CD4-positive, alpha-beta T cell treated with Interleukin-6 at 100 ng/mL for 8 hours (primary cell): ENCODE results near the gene MSN.
"Not testable (repeated sequence)": the region's sequence is repeated elsewhere in the genome, so short reads cannot be mapped to it uniquely, and the experiment has no call there.

ENCODE experiments used
- DNase-seq: peaks from one replicate; pipeline ENCODE4 v3.0.0-alpha.2; 2020; ENCODE audit warnings: mixed read lengths, low spot score

Gene MSN

DNA sequence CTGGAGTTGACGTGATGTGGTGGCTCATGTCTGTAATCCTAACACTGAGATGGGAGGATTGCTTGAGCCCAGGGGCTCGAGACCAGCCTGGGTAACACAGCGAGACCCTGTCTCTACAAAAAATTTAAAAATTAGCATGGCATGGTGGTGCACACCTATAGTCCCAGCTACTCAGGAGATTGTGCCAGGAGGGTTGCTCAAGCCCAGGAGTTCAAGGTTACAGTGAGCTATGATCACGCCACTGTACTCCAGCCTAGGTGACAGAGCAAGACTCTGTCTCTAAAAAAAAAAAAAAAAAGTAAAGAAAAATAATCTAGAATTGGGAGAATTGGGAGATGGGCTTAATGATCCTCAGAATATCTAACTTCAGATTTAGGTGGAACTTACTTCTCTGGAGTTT, 51.1 kb downstream of the MSN start:
- DNase-seq = no peak

DNA sequence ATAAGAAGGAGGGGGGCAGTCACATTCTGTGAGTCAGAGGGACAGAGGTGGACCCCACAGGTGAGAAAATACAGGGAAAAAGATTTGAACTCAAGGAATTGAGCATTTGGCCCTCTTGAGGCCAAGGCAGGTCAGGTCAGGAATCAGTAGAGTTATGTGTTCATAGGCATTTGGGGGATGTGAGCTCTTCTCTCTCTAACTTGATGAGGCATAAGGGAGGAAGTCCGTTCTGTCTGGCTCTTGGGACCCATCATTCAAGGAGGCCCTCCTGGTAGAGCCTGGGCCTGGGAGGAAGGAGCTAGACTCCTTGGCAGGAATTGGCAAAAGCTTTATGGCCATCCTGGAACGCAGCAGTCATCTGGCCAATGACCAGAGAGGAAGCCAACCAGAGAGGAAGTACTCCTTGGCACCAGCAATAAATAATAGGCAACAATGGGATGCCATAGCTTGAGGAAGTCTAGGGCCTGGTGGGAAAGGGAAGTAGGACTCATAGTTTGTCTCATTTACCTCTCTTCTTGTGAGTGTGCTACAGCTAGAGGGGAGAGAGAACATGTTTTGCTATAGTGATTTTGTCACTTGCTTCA, 53.0 kb downstream of the MSN start:
- no peak for DNase-seq

DNA sequence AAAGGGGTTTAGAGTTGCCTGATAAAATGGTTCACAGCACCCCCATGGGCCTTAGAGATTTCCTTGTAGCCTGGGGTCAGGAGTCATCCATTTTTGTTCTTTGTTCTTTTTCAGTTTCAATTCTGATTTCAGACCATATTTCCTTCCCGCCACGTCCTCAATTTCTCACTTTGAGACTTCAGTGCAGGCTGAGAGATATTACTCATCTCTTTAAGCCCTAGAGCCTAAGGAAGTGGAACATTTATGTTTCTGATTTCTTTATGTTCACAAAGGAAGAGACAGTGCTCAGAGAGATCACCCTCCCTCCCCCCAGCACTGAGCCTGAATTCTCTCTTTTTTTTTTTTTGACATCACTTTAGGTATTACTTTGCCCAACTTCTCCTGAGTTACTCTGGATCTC, 56.3 kb downstream of the MSN start:
- peak; percentile 39 for DNase-seq

DNA sequence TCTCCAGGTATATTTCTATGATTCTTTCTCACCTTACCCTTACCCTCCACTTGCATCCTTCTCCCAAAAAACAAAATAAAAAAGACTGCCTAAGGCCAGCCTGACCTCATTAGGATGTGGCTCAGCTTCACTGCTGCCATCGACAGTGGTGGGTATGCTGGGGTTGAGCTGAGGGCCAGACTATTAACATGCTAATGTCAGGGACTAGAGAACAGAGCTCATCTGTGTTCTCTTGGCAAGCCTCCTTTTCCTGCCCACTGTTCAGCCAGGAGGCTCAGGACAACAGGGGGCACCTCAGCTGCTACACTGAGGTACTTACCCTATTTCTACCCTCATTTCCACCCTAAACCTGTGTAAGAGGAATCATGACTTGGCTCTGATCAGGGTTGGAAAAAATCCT, 59.3 kb downstream of the MSN start:
- no peak for DNase-seq

DNA sequence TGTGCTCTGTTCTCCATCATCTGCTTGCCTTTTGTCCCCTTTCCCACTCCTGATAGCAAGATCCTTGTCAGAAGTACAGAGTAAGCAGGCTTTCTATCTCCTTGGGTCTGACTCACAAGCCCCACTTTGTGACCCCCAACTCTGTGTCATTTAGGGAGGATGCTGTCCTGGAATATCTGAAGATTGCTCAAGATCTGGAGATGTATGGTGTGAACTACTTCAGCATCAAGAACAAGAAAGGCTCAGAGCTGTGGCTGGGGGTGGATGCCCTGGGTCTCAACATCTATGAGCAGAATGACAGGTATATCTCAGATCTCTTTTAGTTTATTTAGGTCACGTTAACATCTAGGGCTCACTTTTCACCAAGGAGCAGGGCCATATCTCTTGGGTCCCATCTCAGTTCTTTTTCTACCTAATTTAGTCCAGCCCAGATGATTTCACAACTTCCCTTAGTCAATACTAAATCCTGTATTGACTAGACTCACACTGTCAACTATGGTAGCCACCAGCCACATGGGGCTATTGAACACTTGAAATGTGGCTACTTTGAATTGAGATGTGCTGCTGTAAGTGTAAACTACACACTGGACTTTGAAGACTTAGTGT, 64.3 kb downstream of the MSN start:
- DNase-seq = no peak

DNA sequence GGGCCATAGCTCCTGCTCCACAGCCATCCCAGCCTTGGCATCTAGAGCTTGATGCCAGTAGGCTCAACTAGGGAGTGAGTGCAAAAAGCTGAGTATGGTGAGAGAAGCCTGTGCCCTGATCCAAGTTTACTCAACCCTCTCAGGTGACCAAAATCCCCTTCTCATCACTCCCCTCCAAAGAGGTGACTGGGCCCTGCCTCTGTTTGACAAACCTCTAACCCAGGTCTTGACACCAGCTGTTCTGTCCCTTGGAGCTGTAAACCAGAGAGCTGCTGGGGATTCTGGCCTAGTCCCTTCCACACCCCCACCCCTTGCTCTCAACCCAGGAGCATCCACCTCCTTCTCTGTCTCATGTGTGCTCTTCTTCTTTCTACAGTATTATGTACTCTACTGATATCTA, 73.5 kb downstream of the MSN start:
- no peak for DNase-seq

DNA sequence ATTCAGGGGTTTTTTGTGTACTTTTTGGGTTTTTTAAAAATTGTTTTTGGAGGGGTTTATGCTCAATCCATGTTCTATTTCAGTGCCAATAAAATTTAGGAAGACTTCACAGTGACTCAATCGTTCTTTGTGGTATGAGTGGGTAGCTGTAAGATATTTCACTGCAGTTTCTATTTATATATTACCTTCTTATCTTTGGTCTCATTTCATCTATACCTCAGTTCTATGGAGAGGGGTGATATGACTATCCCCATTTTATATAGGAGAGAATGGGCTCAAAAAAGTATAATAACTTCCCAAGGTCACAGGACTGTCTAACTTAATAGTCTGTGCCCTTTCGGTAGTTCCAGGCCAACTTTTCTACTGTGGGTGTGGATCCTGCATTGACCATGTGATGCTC, 74.4 kb downstream of the MSN start:
- DNase-seq = no peak

DNA sequence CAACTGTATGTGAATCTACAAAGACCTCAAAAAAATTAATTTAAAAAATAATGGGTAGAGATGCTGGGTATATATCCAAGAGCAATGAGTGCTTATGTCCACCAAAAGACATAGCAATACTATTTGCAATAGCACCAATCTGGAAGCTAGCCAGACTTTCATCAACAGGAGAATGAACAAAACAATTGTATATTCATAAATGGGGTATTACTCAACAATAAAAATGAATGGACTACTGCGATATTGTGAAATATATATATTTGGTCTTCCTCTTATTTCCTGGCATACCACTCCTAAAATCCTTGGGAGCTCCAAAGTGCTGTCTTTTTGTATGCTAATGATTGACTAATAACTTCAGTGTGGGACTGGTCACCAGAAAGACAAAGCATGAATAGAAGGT, 77.5 kb downstream of the MSN start:
- DNase-seq = no peak

DNA sequence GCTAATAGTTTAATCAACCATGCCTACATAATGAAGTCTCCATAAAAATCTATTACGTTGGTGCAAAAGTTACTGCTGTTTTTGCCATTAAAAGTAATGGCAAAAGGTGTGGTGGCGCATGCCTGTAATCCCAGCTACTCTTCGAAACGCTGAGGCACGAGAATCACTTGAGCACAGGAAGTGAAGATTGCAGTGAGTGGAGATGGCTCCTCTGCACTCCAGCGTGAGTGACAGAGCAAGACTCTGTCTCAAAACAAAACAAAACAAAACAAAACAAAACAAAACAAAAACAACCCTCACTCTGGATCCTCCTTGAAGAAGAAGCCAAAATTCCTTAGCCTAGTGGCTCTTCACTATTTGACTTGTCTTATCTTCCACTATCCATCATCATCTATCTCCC, 78.0 kb downstream of the MSN start:
- DNase-seq = no peak

DNA sequence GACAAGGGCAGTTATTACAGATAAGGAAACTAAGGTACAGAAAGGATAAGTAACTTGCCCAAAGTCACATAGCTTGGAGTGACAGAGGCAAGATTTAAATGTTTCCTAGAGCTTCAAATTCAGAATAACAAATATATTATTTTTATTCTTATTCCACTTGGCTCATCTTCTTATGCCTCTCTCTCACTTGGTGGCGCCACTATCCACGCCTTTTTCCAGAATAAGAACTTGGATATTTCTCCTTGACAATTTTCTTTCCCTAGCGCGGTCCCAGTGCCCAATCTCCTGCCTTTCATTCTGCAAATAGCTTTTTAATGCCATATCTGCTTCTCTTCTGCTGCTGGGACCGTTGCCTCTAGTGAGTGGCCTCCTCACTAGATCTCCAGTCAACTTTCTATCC, 78.5 kb downstream of the MSN start:
- DNase-seq = no peak

DNA sequence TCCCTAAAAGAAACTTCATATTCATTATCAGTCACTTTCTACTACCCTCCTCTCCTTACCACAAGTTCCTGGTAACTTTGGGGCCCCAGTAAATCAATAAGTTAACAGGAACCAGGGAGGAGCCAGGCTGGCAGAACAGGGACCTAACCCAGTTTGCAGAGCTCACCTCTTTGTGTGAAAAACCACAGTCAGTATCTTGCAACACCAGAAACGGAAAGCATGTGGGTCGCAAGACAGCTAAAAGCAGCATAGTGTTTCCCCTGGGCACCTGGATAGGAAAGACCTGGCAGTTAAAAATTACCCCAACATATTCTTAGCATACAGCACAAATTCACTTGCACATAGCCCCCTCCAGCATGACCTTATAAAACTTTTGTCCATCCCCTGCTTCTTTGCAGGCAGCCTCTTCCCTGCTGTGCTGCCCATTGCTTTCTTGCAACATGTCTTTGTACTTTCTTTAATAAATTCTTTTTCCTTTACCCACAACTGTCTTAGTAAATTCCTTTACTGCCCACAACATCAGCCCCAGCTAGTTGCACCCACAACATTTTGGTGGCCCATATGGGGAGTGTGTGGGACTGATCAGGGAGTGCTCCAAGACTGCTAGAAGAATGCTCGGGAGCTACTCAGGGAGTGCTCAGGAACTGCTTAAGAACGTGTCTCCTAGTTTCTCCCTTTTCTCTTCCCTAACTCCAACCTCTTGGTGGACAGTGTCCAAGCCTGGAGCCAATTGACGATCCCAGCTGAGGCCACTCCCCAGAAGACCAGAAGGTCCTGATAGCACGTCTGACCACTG, 83.4 kb downstream of the MSN start:
- peak; percentile 54 for DNase-seq

DNA sequence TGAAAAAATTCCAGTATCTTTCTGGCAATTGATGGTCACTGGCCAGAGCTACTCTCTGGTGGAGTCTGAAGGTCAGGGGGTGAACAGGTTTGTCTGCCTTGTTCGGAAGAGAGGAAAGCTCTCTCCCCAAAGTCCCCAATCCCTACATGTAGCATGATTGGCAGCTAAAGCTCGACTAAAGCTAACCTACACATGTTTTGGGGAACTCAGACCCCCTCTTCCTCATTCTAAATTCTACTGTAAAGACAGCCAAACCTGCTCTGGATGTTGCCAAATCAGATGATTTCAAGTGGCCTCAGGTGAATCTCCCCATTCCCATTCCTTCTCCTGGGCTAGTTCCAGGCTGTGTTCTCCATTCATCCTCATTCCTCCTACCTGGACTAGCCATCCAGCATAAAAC, 84.1 kb downstream of the MSN start:
- no peak for DNase-seq

DNA sequence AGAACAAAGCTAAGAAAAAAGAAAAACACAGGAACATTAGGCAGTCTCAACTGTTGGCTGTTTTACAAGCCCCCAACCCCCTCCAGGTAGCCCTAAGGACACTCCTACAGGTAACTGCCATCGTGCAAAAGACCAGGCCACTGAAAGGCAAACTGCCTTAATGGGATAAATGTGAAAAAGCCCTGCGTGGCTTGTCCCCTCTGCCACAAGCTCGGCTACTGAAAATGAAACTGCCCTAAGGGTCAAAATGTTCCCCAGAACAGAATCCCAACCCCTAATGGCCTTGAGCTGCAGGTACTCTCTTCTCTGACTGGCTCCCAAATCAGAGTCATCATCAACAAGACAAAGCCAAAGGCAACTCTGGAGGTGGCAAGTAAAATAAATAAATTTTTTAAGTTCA, 84.8 kb downstream of the MSN start:
- DNase-seq = no peak

DNA sequence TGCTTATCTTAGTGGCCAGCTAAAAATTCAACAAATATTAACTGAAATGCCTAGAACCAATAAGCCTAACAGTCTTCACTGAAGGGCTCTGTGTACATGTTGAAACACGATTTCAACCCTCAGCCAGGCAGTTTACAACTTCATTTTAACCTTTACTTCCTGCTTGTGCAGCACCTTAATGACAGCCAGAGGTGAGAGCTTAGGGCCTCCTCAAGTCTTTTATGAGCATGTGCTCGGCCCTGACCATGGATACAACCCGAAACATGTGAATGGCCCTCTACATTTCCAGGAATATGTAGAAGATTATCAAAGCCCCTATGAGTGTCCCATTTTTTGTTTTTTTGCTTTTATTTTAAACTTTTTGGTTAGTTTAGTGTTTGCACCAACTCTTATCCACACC, 88.3 kb downstream of the MSN start:
- DNase-seq = no peak

DNA sequence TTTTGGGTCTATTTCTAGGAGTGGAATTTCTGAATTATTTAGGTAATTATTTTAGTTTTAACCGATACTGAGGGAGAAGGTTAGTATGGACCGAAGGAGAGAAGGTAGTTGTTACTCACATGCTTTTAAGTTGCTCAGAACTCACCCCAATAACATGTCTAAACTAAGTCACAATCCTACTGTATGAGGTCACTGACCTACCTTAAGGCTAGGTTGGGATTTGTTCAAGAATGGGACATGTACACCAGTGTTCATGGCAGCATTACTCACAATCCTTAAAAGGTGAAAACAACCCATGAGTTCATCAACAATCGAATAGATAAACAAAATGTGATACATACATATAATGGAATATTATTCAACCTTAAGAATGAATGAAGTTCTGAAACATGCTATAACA, 90.5 kb downstream of the MSN start:
- no peak for DNase-seq

DNA sequence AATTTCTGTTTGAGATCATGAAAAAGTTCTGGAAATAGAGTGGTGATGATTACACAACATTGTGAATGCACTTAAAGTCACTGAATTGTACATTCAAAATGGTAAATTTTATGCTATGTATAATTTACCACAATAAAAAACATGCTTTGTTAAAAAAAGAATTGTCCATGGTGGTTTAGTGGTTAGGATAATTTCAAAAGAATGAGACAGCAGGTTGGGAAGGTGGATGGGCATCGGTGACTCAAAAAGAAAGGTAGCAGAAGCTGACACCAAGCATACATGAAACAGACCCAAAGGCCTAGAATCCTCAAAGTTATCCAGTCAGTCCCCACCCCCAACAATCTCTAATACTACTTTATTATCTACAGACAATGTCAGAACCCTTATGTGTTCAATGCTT, 91.1 kb downstream of the MSN start:
- no peak for DNase-seq

DNA sequence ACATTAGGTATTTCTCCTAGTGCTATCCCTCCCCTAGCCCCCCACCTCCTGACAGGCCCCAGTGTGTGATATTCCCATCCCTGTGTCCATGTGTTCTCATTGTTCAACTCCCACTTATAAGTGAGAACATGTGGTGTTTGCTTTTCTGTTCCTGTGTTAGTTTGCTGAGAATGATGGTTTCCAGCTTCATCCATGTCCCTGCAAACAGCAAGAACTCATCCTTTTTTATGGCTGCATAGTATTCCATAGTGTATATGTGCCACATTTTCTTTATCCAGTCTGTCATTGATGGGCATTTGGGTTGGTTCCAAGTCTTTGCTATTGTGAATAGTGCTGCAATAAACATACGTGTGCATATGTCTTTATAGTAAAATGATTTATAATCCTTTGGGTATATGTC, 92.1 kb downstream of the MSN start:
- DNase-seq = not testable (repeated sequence)

DNA sequence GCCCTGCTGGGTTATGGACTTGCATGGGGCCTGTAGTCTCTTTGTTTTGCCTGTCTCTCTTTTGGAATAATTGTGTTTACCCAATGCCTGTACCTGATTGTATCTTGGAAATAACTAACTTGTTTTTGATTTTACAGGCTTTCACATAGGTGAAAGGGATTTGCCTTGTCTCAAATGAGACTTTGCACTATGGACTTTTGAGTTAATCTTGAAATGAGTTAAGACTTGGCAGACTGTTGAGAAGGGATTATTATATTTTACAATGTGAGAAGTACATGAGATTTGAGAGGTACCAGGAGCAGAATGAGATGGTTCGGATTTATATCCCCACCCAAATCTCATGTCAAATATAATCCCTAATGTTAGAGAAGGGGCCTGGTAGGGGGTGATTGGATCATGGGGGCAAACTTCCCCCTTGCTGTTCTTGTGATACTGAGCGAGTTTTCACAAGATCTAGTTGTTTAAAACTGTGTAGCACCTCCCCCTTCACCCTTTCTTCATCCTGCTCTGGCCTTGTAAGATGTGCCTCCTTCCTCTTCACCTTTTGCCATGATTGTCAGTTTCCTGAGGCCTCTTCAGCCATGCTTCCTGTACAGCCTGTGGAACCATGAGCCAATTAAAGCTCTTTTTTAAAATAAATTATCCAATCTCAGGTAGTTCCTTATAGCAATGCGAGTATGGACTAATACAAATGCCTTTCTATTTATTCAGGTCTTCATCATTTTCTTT, 102.3 kb downstream of the MSN start:
- DNase-seq = no peak

DNA sequence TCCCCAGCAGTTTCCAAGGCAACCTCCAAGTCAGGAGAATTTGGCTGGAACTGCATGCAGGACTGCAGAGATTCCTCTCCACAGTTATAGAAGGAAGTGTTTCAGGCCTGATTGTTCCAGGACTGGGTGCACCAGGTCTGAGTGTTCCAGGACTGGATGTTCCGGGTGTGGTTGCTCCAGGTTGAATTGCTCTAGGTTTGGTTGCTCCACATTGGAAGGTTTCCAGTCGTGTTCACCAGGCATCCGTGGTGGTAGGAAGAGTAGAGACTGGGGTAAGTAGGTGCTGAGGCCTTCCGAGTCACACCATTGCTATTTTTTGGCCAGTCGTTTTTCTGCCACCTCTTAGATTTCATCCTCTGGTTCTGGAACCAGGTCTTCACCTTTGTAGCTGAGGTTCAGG, 105.4 kb downstream of the MSN start:
- no peak for DNase-seq

DNA sequence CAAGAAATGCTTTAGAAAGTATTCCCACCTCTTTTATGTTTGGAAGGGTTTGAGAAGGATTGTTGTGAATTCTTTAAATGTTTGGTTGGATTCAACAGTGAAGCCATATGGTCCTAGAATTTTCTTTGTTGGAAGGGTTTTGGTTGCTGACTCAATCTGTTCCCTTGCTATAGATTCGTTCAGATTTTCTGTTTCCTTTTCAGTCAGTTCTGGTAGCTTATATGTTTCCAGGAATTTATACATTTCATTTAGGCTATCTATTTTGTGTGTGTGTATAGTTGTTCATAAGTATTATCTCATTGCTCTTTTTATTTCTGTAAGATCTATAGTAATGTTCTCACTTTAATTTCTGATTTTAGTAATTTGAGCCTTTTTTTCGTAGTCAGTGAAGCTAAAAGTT, 114.4 kb downstream of the MSN start:
- DNase-seq = no peak

DNA sequence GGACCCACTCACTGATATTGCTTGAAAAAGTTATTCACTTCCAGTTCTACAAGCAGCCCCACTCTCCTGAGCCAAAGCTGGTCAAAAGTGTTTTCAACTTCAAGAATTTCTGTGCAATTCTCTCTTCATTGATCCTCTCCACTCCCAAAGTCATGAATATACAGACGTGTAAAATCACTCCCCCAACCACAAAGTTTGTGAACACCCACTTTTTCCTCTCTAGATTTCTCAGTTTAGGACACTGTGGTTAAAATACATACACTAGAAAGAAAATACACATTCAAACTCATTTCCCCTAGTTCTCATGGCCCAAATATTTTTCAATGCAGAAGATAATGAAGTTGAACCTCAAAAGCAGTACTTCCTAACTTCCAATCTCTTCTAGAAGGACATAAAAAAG, 116.3 kb downstream of the MSN start:
- DNase-seq = no peak
